HG03354 (cell line): ENCODE results near the gene EMILIN3.

Experiments used
- ATAC-seq: cut with Tn5 transposase; IDR thresholded peaks from one replicate; pipeline ENCODE4 v1.9.1; 2021; ENCODE audit warnings: mild to moderate bottlenecking; ENCODE audit not compliant: unreplicated experiment, poor library complexity, severe bottlenecking

The EMILIN3 gene, protein sequence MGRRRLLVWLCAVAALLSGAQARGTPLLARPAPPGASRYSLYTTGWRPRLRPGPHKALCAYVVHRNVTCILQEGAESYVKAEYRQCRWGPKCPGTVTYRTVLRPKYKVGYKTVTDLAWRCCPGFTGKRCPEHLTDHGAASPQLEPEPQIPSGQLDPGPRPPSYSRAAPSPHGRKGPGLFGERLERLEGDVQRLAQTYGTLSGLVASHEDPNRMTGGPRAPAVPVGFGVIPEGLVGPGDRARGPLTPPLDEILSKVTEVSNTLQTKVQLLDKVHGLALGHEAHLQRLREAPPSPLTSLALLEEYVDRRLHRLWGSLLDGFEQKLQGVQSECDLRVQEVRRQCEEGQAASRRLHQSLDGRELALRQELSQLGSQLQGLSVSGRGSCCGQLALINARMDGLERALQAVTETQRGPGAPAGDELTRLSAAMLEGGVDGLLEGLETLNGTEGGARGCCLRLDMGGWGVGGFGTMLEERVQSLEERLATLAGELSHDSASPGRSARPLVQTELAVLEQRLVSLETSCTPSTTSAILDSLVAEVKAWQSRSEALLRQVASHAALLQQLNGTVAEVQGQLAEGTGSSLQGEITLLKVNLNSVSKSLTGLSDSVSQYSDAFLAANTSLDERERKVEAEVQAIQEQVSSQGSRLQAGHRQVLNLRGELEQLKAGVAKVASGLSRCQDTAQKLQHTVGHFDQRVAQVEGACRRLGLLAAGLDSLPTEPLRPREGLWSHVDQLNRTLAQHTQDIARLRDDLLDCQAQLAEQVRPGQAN

DNA sequence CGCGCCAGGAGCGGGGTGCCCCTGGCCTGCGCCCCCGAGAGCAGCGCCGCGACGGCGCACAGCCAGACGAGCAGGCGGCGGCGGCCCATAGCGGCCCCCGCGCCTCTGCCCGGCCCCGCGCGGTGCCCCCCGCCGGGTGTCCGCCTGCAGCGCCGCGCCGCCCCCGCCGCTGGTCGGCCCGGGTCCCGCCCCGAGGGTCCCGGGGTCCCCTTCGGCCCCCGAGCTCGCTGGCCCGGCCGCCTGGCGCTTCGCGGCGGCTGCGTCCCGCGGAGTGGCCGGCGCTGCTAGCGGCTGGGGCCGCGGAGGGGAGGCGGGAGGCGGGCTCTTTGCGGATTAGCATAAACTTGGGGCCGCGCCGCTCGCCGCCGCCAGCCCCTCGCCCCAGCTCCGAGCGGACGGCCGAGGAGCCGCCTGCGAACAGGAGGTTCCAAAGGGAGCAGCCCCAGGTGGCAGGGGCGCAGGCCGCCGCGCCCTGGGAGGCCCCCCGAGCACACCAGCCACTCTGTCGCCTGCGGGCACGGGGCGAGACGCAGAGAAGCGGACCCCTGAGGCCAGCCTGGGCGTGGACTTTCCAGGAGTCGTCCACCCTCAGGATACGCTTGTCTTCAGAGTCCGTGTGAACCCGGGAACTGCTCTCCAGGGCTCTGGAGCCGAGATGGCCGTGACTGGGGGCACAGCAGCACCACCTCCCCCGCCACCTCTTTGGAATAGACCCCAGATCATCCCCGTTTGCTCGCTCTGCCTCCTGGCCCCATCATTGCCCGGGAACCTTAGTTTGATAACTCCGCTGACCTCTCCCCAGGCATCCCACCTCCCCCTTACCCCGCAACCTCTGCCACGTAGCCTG is at the start of gene EMILIN3:
Gene EMILIN3 (minus strand): TSS at position 273 of the 847 bp plus-strand sequence. CDS start 184 bp downstream, at position 89.
- ATAC-seq, result no peak

DNA sequence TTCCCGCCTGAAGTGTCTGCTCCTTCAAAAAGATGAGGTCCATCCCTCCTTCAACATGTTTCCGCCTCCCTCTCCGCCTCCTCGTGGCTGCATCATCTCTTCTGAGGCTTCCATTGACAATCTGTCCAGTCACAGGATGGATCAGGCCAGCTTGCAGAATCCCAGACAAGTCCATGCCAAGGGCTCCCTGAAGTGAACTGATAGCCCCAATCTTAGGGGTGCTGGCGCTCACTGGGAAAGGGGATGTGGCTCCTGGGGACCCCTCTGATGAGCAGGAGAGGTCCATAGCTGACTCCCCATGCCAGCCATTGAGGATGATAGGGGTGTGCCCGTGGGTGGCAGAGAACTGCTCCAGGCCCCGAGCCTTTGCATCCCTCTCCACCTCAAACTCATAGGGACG is 48.6 kb upstream of the EMILIN3 start:
- ATAC-seq, result no peak

DNA sequence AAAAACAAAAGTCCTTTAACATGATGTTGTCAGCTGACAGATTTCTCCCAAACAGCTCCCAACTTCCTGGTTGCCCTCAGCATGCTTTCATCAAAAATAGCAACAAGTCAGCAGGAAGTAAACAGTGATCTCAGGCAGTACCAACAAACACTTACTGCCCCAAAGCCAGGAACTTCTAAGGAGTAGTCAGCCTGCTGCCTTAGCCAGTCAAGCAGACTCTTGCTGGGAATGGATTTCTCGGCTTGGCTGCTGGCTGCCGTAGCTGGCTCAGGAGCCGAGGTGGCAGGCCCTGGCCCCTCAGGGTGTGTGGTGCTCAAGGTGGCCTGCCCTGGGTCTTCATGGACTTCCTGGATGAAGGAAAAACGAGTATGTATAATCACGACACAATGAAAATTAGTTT is 46.6 kb upstream of the EMILIN3 start:
- no peak for ATAC-seq

DNA sequence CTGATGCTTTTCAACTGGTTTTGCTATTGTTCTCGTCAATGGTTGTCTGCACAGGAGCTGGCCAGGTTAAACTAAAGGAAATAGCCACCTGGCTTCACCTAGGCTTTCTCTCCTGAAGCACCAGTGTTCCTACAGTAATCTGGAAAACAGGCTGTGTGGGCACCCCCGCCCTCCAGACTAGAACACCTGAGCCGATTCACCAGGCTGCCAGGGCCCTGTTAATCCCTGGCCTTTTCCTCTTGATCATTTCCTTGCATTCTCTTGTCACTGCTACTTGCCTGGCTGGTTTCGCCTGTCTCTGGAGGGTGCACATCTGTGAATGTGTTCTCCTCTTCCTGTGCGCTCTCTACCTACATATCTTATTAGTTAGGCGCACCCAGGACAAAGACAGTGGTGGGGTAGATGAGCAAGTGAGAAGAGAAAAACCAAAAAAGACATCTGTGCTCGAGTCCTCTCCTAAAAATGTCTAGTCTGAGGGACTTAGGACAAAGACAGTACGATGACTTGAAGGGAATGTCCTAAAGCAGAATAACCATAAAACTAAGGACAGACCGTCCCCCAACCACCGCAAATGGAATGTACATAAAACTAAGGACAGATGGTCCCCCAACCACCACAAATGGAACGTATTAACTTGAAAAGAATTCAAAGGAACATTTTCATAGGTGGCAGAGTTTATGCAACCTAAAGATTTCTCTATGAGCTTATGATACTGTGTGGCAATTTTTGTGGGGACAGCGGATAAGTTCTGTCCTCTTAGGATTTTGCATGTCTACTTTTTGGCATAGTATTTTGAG is 45.9 kb upstream of the EMILIN3 start:
- ATAC-seq, result no peak

DNA sequence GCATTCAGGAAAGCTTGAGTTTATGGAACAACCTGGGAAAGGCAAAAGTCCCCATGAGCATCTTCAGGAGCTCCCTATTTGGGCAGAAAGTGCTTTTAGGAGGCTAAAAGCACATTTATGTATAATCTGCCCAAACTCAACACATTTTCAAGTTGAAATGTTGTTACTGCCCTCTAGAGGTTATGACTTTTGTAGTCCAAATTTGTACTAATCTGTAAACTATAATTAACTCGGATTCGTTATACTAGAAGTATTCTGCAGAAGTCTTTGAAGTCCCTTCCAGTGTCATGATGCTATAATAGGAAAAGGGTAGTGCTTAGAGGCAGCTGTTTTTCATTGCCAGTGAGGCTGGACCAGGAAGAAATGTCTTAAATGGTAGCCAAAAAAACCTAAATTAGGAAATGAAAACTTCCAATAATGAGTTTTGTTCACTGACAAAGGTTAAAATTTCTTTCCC is 44.8 kb upstream of the EMILIN3 start:
- ATAC-seq, result no peak

DNA sequence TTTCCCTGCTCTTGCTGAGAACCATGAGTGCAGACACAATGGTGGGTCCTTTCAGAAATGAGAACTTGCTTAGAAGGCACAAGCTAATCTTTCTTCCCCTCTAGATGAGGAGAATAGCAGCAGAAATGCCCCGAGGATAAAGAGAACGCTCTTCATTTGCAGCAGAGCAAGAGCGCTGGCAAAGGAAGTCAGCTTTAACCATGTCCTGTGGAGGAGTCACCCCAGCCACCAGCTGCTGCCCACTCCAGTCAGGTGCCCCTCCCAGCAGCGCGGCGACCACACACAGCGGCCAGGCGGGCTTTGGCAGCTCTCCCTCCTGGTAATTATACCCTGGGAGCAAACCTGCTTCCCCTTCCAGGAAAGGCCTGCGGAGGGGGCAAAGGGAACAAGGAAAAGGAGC is 42.4 kb upstream of the EMILIN3 start:
- ATAC-seq, result no peak

DNA sequence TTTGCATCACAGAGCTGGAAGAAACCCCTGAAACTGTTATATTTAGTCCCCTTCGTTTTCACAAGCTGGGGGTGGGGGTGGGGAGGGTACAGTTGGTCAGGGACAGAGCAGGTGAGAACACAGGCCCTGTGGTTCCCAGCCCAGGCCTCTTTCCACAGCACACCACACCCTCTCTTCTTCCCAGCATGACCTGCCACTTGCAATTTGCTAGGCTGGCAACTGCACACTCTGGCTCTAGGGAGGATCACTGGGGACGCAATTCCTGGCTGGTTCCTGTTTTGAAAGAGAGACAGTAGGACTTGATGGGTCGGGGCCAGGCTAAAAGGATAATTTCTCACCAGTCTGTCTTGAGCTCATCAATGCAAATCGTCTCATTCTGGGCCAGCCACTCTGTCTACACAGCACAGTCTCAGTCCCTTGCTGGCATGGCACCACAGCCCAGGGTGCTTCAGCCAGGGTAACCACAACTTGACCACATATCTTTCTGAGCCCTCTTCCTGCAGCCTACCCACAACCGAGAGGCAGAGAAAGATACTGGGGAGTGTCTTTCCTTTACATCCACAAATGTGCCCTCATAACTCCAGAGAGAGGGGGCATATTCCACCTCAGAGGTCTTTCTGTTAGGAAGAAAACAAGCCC is 41.7 kb upstream of the EMILIN3 start:
- ATAC-seq, result no peak

DNA sequence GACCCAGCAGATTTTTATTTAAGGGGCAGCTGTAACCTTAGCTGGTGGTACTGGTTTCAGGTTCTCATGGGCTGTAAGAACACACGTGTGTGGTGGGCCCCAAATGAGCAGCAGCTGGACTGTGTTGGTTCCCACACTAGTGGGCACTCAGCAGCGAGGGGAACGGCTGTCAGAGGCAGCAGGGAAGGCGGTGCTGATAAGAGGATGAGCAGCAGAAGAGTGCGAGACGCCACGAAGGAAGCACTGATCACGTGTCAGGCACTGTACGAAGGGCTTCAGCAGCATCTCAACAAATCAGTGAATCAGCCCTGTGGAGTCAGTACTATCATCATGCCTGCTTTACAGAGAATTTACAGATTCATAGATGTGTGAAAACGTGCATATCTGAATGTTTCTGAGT is 41.0 kb upstream of the EMILIN3 start:
- ATAC-seq, result no peak

DNA sequence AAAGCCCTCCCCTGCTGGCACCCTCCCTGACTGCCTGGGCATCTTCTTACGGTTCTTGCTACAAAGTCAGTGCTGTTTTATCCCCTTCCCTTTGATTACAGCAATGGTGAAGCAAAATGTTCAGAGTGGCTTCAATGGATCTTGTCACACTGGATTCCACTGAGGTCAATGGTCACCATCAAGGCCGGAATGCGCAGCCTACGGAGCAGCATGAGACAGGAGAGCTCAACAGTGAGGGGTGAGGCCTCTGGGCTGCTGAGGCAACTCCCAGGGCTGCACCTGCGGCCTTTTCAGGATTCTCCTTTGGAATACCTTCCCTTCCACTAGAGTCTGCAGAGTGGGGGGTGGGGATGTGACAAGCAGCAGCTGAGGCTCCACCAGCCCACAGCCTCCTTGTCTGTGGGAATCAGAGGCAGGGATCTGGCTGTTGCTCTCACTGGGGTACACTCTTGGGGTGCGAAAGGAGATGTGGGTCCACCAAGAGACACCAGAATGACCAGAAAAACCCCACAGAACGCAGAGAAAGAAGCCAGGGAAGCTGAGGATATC is 40.4 kb upstream of the EMILIN3 start:
- no peak for ATAC-seq

DNA sequence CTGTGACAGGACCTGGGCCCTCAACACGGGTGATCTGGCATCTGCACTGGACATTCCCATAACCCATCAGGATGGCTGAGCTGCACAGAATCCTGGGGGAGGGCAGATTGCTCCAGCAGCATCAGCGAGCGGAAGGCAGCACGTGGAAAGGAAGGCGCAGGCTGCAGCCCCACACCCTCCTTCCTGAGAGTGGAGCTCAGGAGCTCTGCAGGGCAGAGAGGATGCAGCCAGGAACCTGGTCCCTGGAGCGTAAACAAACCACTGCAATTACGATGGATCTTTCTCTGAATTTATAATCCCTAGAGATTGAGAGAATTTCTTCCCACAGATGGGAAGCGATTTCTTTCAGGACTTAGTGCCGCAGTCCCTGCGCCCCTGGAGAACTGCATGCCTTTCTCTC is 39.7 kb upstream of the EMILIN3 start:
- no peak for ATAC-seq

DNA sequence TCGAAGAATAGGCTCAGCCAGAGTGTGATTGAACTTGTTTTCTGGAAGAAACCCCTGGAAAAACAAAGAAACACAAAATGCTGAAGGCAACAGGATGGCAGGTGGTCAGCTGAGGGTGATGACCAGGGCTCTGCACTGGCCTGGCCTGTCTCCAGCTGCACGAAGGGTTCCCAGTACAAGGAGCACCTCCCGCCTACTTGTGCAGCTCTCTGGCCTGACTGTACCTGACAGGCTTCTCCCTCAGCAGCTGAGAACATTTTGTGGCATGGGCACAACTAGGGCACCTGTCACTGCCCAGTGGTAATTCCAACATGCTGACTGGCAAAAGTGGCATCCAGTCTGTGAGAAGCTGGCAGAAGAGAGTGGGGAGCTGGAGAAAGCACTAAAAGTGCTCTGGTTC is 38.8 kb upstream of the EMILIN3 start:
- no peak for ATAC-seq

DNA sequence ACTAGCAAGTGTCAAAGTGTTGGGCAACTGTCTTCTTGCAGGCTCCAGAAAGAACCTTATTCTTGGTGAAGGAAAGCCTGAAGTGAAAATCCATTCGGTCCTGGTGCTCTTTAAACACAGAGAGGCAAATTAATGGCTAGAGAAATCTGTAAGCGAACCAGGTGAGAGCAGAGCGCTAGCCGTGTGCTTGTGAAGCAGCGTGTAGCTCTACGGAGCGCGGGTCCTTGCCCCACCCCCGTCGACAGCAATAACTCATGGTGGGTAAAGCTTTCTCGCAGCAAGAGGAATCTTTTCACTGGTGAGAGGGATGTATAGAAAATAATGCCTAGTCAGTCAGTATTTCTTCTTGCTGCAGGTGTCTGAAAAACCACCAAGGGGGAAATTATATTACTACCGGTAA is 37.0 kb upstream of the EMILIN3 start:
- no peak for ATAC-seq

DNA sequence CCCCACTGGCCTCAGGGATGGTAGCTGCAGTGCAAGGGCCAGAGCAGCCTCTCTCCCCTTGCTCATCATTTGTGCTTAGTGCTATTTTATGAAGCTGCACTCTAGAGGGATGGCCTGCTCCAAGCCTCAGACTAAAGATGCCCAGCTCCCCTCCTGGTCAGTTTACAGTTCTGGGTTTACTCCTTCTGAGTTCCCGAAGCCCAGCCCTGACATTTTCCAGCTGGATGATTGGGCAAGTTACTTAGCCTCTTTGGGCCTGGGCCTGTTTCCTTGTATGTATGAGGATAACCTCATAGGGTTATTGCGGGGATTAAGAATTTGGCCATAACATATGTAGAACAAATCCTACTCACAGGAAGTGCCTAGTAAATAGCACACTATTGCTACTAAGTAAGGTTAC is 31.8 kb upstream of the EMILIN3 start:
- no peak for ATAC-seq

DNA sequence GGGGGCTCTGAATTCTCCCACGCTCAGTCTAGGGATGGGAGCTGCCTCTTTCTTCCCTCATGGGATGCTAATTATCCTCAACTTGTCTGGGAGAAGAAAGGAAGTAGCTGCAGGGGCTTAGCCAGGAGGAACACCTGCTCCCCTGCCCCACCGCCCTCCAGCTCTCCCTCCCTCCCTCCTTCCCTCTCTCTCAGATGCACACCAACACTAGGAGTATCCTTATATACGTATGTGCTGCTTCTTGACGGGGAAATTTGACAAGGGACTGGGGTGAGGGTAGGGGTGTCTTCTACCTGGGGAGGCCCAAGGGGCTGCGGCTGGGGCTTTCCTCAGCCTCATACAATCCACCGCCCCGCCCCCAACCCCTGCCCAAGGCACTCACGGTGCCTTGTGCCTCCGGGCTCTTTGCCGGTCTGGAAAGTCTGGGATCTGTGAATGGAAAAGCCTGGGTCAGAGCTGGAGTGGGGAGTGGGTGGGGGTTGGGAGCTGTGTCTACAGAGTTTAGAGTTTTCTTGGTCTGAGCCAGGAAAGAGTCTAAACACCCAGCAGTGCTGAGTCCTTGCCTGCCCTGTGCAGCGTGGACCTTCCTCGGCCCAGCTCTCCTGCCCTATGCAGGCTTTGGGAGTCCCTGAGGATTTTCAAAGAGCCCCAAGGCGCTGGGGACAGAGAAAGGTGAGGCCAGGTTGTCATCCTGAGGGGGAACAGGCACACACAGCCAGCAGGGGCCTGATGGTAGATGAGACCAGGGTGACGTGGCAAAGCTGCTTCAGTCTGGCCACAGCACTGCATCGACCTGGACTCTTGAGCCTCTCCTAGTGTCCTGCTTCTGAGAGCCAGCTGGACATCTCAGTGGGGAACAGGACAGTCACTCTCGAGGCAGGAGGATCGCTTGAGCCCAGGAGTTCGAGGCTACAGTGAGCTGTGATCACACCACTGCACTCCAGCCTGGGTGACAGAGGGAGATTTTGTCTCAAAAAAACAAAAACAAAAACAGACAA is 29.3 kb upstream of the EMILIN3 start:
- no peak for ATAC-seq

DNA sequence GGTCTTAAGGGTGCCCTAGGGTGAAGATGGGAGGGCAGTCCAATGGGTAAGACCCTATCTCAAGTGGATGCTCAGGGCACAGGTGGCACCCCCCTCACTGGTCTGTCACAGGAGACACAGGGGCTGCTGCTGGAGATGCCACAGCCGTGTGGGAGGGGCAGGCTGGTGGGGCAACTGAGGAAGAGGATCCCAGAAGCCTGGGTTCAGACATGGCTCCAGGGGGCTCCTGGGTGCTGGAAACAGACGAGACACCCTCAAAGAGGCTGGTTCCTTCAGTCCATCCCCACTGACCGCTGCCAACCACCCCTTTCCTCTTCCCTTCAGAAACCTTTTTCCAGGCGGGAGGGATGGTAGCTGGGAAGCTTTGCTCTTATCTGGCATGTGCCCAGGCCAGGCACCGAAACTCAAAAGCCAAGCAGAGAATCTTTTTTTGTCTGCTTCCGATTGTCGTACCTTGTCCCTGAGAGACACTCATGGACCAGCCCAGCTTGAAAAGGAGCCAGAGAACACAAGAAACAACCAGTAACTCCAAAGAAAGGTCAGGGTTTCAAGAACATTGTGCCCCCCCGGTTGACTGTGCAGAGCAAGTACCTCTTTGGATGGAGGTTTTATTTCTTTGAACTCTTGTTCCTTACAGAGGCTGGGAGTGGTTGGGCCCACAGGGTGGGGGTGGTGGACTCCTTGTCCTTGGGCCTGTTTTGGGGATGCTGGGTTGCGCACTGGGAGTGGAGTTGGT is 28.5 kb upstream of the EMILIN3 start:
- no peak for ATAC-seq

DNA sequence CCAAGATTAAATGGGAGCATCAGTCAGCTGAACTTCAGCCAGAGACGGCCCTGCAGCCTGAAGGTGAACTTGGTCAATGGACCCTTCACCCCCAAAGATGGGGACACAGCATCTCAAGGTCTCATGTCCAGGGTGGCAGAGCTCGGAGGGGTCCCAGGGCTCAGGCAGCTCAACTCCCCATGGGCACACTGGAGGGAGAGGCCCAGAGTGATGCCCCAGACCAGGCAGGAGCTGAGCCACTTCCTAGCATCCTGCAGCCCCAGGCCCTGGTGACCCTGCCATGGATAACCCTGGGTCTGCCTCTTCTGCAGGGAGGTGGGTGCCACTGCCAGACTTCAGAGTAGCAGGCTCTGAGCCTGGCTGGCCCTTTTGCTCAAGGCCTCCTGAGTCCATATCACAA is 27.5 kb upstream of the EMILIN3 start:
- no peak for ATAC-seq

DNA sequence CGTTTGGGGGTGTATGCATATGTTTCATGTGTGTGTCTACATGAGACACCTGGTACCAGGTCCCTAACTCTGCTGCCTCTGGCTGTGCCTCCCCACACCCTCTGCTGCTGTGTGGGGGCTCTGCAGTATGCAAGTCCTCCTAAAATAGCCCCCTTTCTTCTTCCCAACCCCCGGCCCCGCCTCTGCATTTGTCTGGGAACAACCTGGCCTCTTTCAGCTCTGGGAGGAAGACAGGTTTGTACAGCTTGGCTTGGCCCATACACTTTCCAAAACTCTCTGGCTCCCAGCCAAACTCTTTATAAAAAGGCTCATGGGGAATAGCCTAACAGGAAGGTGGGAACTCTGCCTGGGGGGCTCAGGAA is 27.1 kb upstream of the EMILIN3 start:
- ATAC-seq, result no peak
